ENCODE data around the gene PDZD2.

DNA sequence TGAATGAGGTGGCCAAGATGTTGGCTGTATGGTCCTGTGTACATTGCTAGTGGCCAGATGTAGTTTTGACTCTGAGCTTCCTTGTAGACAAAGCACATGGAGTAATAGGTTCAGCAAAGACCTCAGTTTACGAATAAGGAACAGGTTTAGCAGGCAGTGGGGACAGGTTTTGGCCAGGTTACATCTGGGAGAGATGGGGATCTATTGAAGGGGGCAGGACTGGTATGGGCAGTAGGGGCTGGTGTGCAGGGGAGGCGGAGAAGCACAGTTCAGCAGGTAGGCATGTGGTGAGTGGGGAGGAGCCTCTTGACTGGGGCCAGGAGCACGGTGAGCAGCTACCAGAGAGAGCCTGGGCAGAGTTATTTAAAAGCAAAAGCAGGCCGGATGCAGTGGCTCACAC lies 67.3 kb downstream of the PDZD2 start:
- TF ChIP-seq ZNF274 (IDR thresholded peaks at IDR 0.05; ENCODE audit: low read depth, low read length) (no peak), YY1 (IDR thresholded peaks at IDR 0.05; ENCODE audit: insufficient read depth, insufficient read length) (no peak), SUZ12 (IDR thresholded peaks at IDR 0.05; ENCODE audit: extremely low read depth, insufficient read depth, insufficient read length) (no peak)

Data from NT2/D1 (cell line).